Measurements from ENCODE around the gene ZNF587.
"Not testable (repeated sequence)": the region's sequence is repeated elsewhere in the genome, so short reads cannot be mapped to it uniquely, and the experiment has no call there.

The ZNF587 gene

DNA sequence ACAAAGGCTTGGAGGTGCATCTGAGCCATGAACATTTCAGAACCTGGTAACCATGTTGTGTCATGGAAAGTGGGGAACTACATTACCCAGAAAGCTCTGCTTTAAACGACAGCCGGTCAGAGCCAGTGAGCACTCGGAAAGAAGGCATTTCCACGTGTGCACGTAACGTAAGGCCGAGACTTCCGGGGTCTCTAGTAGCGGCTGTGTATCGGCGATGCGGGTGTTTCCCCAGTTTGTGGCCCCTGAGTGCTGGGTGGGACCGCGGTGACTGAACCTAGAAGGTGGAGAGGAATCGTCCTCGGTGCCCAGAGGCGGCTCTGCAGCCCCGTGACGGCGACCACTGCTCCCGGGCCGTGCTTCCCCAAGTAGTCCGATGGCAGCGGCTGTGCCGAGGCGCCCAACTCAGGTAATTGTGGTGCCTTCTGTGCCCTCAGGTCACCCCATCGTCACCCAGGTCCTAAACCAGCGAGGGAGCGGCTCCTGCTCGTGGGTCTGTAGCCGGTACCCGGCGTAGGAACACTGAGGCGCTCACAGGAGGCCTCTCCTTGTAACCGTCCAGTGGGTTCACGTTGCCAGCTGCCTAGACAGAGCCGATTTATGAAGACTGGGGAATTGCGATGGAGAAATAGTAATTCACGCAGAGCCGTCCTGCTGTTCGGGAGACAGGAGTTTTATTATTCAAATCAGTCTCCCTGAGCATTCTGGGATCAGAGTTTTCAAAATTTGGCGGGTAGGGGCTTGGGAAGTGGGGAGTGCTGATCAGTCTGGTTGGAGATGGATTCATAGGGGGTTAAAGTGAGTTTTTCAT, at the start of gene ZNF587:
Gene ZNF587, plus strand, starts transcription at position 194 of the 808 bp plus-strand sequence. Its CDS starts 180 bp downstream, at position 374.
- DNase-seq (ENCODE audit: low spot score), result peak; percentile 78

- DNase-seq (ENCODE audit: low spot score), result no peak
These were observed 49.0 kb upstream of the ZNF587 start for GRCh38 chr19:57800696-57801095.

DNA sequence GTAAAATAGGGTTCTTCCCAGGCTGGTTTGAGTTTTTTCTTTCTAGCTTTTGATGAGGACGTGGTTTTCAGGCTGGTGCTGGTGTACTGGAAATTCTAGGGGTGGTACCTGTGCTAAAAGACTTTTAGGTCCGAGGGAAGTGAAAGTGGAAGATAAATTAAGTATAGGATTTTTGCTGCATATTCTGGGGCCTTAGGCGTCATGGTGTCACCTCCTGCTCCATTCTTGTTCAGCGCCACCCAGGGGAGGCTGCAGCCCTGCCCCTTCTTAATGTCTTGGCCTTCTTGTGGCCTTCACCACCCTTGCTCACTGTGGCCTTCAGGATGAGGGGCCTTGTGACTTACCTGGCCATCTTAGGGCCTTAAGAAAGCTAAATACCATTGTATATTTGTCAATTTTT, 47.4 kb upstream of the ZNF587 start:
- DNase-seq (ENCODE audit: low spot score), result peak; percentile 12

DNA sequence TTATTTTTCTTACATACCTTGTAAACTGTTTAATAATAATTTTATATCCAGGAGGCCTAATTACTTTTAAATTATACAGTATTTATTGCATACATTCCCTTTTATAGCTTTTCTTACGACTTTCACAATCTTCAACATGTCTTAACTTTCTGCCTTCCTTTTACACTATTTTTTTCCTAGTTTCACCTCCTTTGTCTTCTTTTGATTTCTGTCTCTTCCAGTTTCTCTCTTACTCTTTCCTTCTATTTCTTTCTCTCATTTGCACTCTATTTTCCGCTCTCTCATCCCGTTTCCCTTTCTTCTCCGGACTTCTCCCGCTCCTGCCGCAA, 46.4 kb upstream of the ZNF587 start:
- DNase-seq (ENCODE audit: low spot score), result peak; percentile 14

DNA sequence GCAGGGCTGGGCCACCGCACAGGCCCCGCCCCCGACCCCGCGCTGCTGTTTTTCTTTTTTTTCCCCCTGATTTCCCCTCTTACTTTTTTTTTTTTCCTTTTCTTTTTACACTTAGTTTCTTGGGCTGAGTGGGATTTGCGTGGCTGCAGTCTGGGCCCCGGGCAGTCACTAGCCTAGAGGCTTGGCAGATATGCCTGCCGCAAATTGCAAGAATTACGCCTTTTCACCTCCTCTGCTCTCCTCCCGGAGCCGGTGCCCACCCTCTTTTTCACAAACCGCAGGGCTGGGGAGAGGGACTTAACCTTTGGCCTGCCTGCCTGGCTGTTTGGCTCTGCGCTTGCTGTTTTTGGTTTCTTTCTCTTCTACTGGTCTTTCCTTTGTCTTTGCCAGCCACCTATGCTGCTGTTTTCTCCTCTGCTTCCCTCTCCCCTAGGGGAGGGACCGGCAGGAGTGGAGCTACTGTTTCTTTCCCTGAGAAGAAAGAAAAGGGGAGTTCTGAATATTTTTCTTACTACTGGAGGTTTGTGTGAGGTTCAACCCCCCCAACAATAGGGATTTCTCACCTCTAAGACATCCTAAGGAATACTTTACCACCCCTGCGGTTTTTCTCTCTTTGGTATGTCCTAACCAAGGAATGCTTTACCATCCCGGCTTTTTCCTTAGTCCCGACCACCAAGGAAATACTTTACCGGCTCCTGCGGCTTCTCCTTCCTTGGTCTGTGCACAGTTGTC, 45.9 kb upstream of the ZNF587 start:
- peak; percentile 17 for DNase-seq (ENCODE audit: low spot score)

DNA sequence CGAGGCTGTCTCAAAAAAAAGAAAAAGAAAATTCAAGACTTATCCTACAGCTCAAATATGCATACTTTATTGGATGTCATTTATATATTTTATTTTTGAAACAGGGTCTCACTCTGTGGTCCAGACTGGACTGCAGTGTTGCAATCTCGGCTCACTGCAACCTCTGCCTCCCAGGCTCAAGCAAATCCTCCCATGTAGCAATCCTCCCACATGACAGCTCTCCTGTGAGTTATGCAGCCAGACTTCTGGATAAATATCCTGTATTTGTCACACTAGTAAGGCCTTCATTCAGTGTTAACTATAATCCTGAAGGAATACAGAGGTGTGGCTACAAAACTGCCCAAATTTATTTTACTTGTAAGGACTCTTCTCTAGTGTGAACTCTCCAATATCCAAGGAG, 42.1 kb upstream of the ZNF587 start:
- DNase-seq (ENCODE audit: low spot score), result no peak

- DNase-seq (ENCODE audit: low spot score), result not testable (repeated sequence)
These were observed 39.0 kb upstream of the ZNF587 start for GRCh38 chr19:57810410-57811295.

DNA sequence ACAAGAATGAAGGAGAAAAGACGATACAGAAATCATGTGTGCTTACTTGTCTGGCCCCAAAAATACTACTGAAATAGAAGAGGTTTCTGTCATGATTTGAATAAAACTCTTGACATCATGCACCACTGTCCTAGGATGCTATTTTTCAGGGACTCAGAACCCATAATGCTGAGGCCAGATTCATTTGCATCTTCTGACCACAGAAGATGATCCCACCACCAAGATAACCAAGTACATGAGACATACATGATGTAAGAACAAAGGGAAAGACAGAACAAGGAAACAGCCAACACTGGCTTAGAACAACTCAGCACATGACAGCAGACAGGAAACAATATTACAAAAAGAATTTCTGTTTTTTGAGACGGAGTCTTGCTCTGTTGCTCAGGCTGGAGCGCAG, 37.4 kb upstream of the ZNF587 start:
- no peak for DNase-seq (ENCODE audit: low spot score)

GRCh38 chr19:57812975-57813820, 36.5 kb upstream of the ZNF587 start:
- DNase-seq (ENCODE audit: low spot score), result not testable (repeated sequence)

GRCh38 chr19:57813919-57814504, 35.6 kb upstream of the ZNF587 start:
- DNase-seq (ENCODE audit: low spot score), result no peak

GRCh38 chr19:57814505-57815246, 35.0 kb upstream of the ZNF587 start, which contains the start of gene ZNF552:
Gene ZNF552, minus strand, starts transcription at chr19:57814913. Its CDS starts 170 bp downstream, at chr19:57814743.
- DNase-seq (ENCODE audit: low spot score), result peak; percentile 86

GRCh38 chr19:57815247-57816075, 34.2 kb upstream of the ZNF587 start:
- DNase-seq (ENCODE audit: low spot score), result no peak

GRCh38 chr19:57816652-57817051, 33.0 kb upstream of the ZNF587 start:
- no peak for DNase-seq (ENCODE audit: low spot score)

GRCh38 chr19:57817976-57818375, 31.7 kb upstream of the ZNF587 start:
- no peak for DNase-seq (ENCODE audit: low spot score)

DNA sequence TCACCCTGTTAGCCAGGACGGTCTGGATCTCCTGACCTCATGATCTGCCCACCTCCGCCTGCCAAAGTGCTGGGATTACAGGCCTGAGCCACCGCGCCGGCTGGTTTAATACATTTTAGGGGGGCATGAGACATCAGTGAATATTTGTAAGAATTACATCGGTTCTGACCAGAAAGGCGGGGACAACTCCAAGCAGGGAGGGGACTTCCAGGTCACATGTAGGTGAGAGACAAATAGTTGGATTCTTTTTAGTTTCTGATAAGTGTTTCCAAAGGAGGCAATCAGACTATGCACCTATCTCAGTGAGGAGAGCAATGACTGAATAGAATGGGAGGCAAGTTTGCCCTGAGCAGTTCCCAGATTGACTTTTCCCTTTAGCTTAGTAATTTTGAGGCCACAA, 31.3 kb upstream of the ZNF587 start:
- DNase-seq (ENCODE audit: low spot score), result no peak

DNA sequence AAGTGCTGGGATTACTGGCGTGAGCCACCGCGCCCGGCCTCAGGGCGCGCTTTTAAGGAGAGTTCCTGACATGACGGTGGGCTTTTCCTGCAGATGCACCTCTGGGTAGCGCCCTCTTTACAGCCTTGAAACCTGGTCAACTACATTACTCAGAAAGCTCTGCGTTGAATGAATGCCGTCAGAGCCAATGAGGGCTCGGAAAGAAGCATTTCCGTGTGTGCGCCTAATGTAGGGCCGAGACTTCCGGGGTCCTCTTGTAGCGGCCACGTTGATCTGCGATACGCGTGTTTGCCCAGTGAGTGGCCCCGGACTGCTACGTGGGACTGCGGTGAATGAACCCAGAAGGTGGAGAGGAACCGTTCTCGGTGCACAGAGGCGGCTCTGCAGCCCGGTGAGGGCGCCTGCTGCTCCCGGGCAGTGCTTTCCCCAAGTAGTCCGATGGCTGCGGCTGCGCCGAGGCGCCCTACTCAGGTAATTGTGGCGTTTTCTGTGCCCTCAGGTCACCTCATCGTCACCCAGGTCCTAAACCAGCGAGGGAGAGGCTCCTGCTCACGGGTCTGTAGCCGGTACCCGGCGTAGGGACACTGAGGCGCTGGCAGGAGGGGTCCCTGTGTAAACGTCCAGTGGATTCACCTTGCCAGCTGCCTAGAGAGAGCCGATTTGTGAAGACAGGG, 30.0 kb upstream of the ZNF587 start:
- DNase-seq (ENCODE audit: low spot score), result peak; percentile 75

- DNase-seq (ENCODE audit: low spot score), result no peak
These were observed 29.1 kb upstream of the ZNF587 start for GRCh38 chr19:57820599-57820998.

- not testable (repeated sequence) for DNase-seq (ENCODE audit: low spot score)
These were observed 28.6 kb upstream of the ZNF587 start for GRCh38 chr19:57821095-57821494.

DNA sequence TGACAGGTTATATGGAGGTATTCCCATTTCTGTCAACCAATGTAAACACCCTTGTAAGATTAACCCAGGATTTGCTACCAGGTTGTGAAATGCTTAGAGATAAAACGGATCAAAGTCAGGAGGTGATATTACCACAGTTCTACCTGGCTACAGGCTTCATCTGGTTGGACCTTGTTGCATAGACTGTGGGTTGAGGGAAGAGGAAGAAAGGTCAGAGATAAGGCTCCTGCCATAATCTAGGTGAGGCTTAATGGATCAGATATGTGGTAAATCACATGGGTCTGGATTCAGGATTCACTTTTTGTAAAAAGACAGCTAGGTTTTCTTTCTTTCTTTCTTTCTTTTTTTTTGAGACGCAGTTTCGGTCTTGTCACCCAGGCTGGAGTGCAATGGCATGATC, 28.2 kb upstream of the ZNF587 start:
- DNase-seq (ENCODE audit: low spot score), result not testable (repeated sequence)
